DND-41 (cell line): Measurements from ENCODE around the gene PARM1.

Experiments used
- ATAC-seq: fragments of 200-7000 bp; cut with Tn5 transposase; 3 replicates; pipeline ENCODE4 v1.9.1; 2021; ENCODE audit warnings: low read depth; ENCODE audit not compliant: insufficient read depth
- DNase-seq: peaks from one replicate; pipeline ENCODE4 v3.0.0-alpha.2; 2020
- H2AFZ ChIP-seq: 2 replicates; pipeline ENCODE4 v1.6.0; 2012; ENCODE audit warnings: low read depth, low read length
- H3K27ac ChIP-seq: 2 replicates; pipeline ENCODE4 v1.5.1; 2012; ENCODE audit warnings: low read length, inconsistent platforms
- H3K27me3 ChIP-seq: fragments of 200-600 bp; sonication (generic); 2 replicates; pipeline ENCODE4 v1.6.0; 2012; ENCODE audit warnings: low read length, mild to moderate bottlenecking, inconsistent platforms; ENCODE audit not compliant: insufficient read depth, poor library complexity
- H3K36me3 ChIP-seq: 2 replicates; pipeline ENCODE4 v1.5.1; 2012; ENCODE audit warnings: low read length, inconsistent platforms; ENCODE audit not compliant: insufficient read depth
- H3K4me1 ChIP-seq: 2 replicates; pipeline ENCODE4 v1.5.1; 2012; ENCODE audit warnings: mild to moderate bottlenecking, low read length; ENCODE audit not compliant: insufficient read depth
- H3K4me2 ChIP-seq: 2 replicates; pipeline ENCODE4 v1.6.0; 2012; ENCODE audit warnings: mild to moderate bottlenecking, moderate library complexity, low read length, inconsistent platforms; ENCODE audit not compliant: insufficient read depth
- H3K4me3 ChIP-seq, 2 experiments: fragments of 200-600 bp in 1 of 2; shearing (Covaris generic) in 1 of 2; 2 replicates each; pipeline ENCODE4 v1.5.1; 2012 to 2016; ENCODE audit warnings: inconsistent platforms in 2 of 2, low read length in 2 of 2, mild to moderate bottlenecking in 2 of 2, low read depth in 1 of 2, moderate library complexity in 1 of 2
- H3K79me2 ChIP-seq: 2 replicates; pipeline ENCODE4 v1.6.0; 2012; ENCODE audit warnings: low read length, inconsistent platforms; ENCODE audit not compliant: insufficient read depth
- H3K9ac ChIP-seq: 2 replicates; pipeline ENCODE4 v1.6.0; 2012; ENCODE audit warnings: low read depth, mild to moderate bottlenecking, inconsistent platforms, low read length, moderate library complexity
- H3K9me3 ChIP-seq: 2 replicates; pipeline ENCODE4 v1.5.1; 2012; ENCODE audit warnings: low read length, moderate library complexity, mild to moderate bottlenecking, inconsistent platforms; ENCODE audit not compliant: insufficient read depth, severe bottlenecking
- H4K20me1 ChIP-seq: 2 replicates; pipeline ENCODE4 v1.6.0; 2012; ENCODE audit warnings: low read length; ENCODE audit not compliant: insufficient read depth
- CTCF ChIP-seq: IDR thresholded peaks from 2 replicates; pipeline ENCODE4 v1.5.1; 2012; ENCODE audit warnings: borderline replicate concordance, low read length, moderate library complexity, mild to moderate bottlenecking; ENCODE audit not compliant: poor library complexity, severe bottlenecking; ENCODE audit errors: extremely low read depth
- EZH2 ChIP-seq: IDR thresholded peaks from 3 replicates; pipeline ENCODE4 v1.6.1; 2012; ENCODE audit warnings: borderline replicate concordance, low read depth, mild to moderate bottlenecking, moderate library complexity, low read length, inconsistent platforms; ENCODE audit not compliant: severe bottlenecking

The PARM1 gene

GRCh38 chr4:75025431-75025830, 92.5 kb downstream of the PARM1 start:
- Histone ChIP-seq H3K27me3 (no peaks in the 10 kb centered on the region), H3K9ac (no peak overlapping the region), H3K36me3 (no peaks in the 10 kb centered on the region), H3K9me3 (no peaks in the 10 kb centered on the region), H2AFZ (no peak overlapping the region), H3K27ac (no peak overlapping the region), H4K20me1 (no peaks in the 10 kb centered on the region), H3K4me2 (no peak overlapping the region), H3K4me1 (no peaks in the 10 kb centered on the region), H3K4me3 (no peak overlapping the region), H3K79me2 (no peaks in the 10 kb centered on the region)
- TF ChIP-seq EZH2: no peak
- TF ChIP-seq CTCF: no peak
- ATAC-seq (no peak), DNase-seq (no peak)

GRCh38 chr4:75028196-75028854, 95.4 kb downstream of the PARM1 start:
- DNase-seq (no peak), ATAC-seq (no peak)
- Histone ChIP-seq H3K79me2 (no peaks in the 10 kb centered on the region), H3K4me2 (no peak overlapping the region), H3K27me3 (no peaks in the 10 kb centered on the region), H3K9ac (no peak overlapping the region), H3K36me3 (no peaks in the 10 kb centered on the region), H2AFZ (no peak overlapping the region), H3K4me3 (no peak overlapping the region), H3K9me3 (no peaks in the 10 kb centered on the region), H3K27ac (no peak overlapping the region), H4K20me1 (no peaks in the 10 kb centered on the region), H3K4me1 (no peaks in the 10 kb centered on the region)
- TF ChIP-seq CTCF: no peak
- TF ChIP-seq EZH2: no peak

- no peaks in the 10 kb centered on the region for H3K36me3 ChIP-seq
- no peak overlapping the region for H3K9ac ChIP-seq
- H3K4me1 ChIP-seq: no peaks in the 10 kb centered on the region
- H3K27ac ChIP-seq: no peak overlapping the region
- ATAC-seq (no peak), DNase-seq (no peak)
- TF ChIP-seq EZH2 (no peak), CTCF (no peak)
- no peaks in the 10 kb centered on the region for H3K27me3 ChIP-seq
- no peak overlapping the region for H2AFZ ChIP-seq
- H3K9me3 ChIP-seq: no peaks in the 10 kb centered on the region
- no peaks in the 10 kb centered on the region for H3K79me2 ChIP-seq
- no peak overlapping the region for H3K4me3 ChIP-seq
- H4K20me1 ChIP-seq: no peaks in the 10 kb centered on the region
- no peak overlapping the region for H3K4me2 ChIP-seq
Observed at GRCh38 chr4:75030028-75030427, 97.1 kb downstream of the PARM1 start.
